Smooth muscle cell (in vitro differentiated cells): ENCODE data around the gene SLC48A1. TPM values are rescaled to one million over a fixed set of nuclear protein-coding genes. Genes with fewer than 3 reads are reported as not detected.
A peak's percentile ranks its signal among the peaks of the same experiment; 100 is the strongest.

Experiments used
- DNase-seq: peaks from one replicate; lab custom pipeline; 2025; ENCODE audit not compliant: unreplicated experiment; lab: John Stamatoyannopoulos, UW
- H2AFZ ChIP-seq: fragments of 200-600 bp; sonication (generic); 2 replicates; pipeline ENCODE4 v1.6.0; 2016; ENCODE audit warnings: antibody characterized with exemption, low read depth, mild to moderate bottlenecking
- H3F3A ChIP-seq: fragments of 200-600 bp; sonication (generic); 2 replicates; pipeline ENCODE4 v1.6.0; 2017; ENCODE audit warnings: antibody characterized with exemption, low read depth
- H3K27ac ChIP-seq: fragments of 200-600 bp; sonication (generic); 2 replicates; pipeline ENCODE4 v1.5.1; 2016; ENCODE audit warnings: low read depth, mild to moderate bottlenecking
- H3K27me3 ChIP-seq: fragments of 200-600 bp; sonication (generic); 2 replicates; pipeline ENCODE4 v1.6.1; 2016; ENCODE audit warnings: low read depth, mild to moderate bottlenecking
- H3K36me3 ChIP-seq: fragments of 200-600 bp; sonication (generic); 2 replicates; pipeline ENCODE4 v1.5.1; 2016; ENCODE audit warnings: low read depth
- H3K4me1 ChIP-seq: fragments of 200-600 bp; sonication (generic); 2 replicates; pipeline ENCODE4 v1.5.1; 2016; ENCODE audit warnings: low read depth
- H3K4me2 ChIP-seq: fragments of 200-600 bp; sonication (generic); 2 replicates; pipeline ENCODE4 v1.6.0; 2016; ENCODE audit warnings: mild to moderate bottlenecking
- H3K4me3 ChIP-seq: fragments of 200-600 bp; sonication (generic); 2 replicates; pipeline ENCODE4 v1.5.1; 2016; ENCODE audit warnings: mild to moderate bottlenecking
- H3K79me2 ChIP-seq: fragments of 200-600 bp; sonication (generic); 2 replicates; pipeline ENCODE4 v1.6.0; 2016; ENCODE audit warnings: low read depth, mild to moderate bottlenecking
- H3K9ac ChIP-seq: fragments of 200-600 bp; sonication (generic); 2 replicates; pipeline ENCODE4 v1.6.0; 2016; ENCODE audit warnings: low read depth
- H3K9me3 ChIP-seq: fragments of 200-600 bp; sonication (generic); replicated peaks from 2 replicates; pipeline ENCODE4 v1.5.1; 2016; ENCODE audit warnings: low read depth
- H4K20me1 ChIP-seq: fragments of 200-600 bp; sonication (generic); 2 replicates; pipeline ENCODE4 v1.6.0; 2016; ENCODE audit warnings: low read depth
- CTCF ChIP-seq: fragments of 200-600 bp; sonication (generic); IDR thresholded peaks from 2 replicates; pipeline ENCODE4 v1.5.1; 2017; ENCODE audit warnings: borderline replicate concordance, mild to moderate bottlenecking, antibody characterized with exemption; ENCODE audit not compliant: insufficient read depth, poor library complexity, severe bottlenecking
- WGBS: methylation state at CpG from one replicate; pipeline ENCODE4 v1.1.7; 2016; ENCODE audit warnings: low lambda C conversion rate; 5-methylcytosine and 5-hydroxymethylcytosine counted together
- polyA plus RNA-seq: library from polyadenylated mRNA; unstranded; fragments of >200 nt; fragmentation: Nextera tagmentation; extraction: Ambion mirVana; gene quantifications from 2 replicates; pipeline ENCODE4 v1.2.1, GENCODE V29; 2016
- total RNA-seq: library from RNA; depleted of rRNA; stranded (reverse); fragments of >200 nt; gene quantifications from 2 replicates; pipeline ENCODE4 v1.2.3, GENCODE V29; 2014

SLC48A1 gene
- total and polyA plus RNA-seq, 2 experiments from 2014 or later = 6.2 to 11.4 TPM

- DNase-seq = no peak
- Histone ChIP-seq H2AFZ (no peak overlapping the region), H3K9me3 (no peaks in the 10 kb centered on the region), H3K27ac (no peak overlapping the region), H3F3A (no peaks in the 10 kb centered on the region), H3K4me2 (no peak overlapping the region), H3K79me2 (no peaks in the 10 kb centered on the region), H3K4me1 (peaks cover 3% of the 10 kb centered on the region), H3K27me3 (no peaks in the 10 kb centered on the region), H3K4me3 (no peak overlapping the region), H4K20me1 (no peaks in the 10 kb centered on the region), H3K9ac (no peak overlapping the region), H3K36me3 (no peaks in the 10 kb centered on the region)
- WGBS = 92% methylated on average over 9 of the region's 9 CpGs
- no peak for TF ChIP-seq CTCF
Measured at GRCh38 chr12:47777741-47778558, 4.9 kb downstream of the SLC48A1 start.

GRCh38 chr12:47778881-47779280 lies 5.8 kb downstream of the SLC48A1 start:
- Histone ChIP-seq H3K79me2 (no peaks in the 10 kb centered on the region), H3F3A (no peaks in the 10 kb centered on the region), H3K4me1 (peaks cover 3% of the 10 kb centered on the region), H3K27me3 (no peaks in the 10 kb centered on the region), H3K27ac (no peak overlapping the region), H3K9ac (no peak overlapping the region), H3K4me2 (no peak overlapping the region), H3K4me3 (no peak overlapping the region), H3K9me3 (no peaks in the 10 kb centered on the region), H4K20me1 (no peaks in the 10 kb centered on the region), H2AFZ (no peak overlapping the region), H3K36me3 (no peaks in the 10 kb centered on the region)
- DNase-seq = no peak
- TF ChIP-seq CTCF = no peak
- 39% methylated on average over 13 of the region's 14 CpGs for WGBS

- no peak overlapping the region for H3K4me2 ChIP-seq
- 14% methylated on average over 19 of the region's 19 CpGs for WGBS
- no peaks in the 10 kb centered on the region for H3K79me2 ChIP-seq
- H3F3A ChIP-seq = no peaks in the 10 kb centered on the region
- H3K9me3 ChIP-seq = no peaks in the 10 kb centered on the region
- no peak overlapping the region for H3K9ac ChIP-seq
- H3K4me3 ChIP-seq = no peak overlapping the region
- H2AFZ ChIP-seq = no peak overlapping the region
- TF ChIP-seq CTCF = peak; percentile 89
- no peak overlapping the region for H3K27ac ChIP-seq
- no peaks in the 10 kb centered on the region for H3K27me3 ChIP-seq
- peaks cover 3% of the 10 kb centered on the region for H3K4me1 ChIP-seq
- peak; percentile 78 for DNase-seq
- no peaks in the 10 kb centered on the region for H4K20me1 ChIP-seq
- no peaks in the 10 kb centered on the region for H3K36me3 ChIP-seq
Measured at GRCh38 chr12:47779301-47779942, 6.4 kb downstream of the SLC48A1 start.
